ENCODE measurements around the gene FN3K.

Gene FN3K

DNA sequence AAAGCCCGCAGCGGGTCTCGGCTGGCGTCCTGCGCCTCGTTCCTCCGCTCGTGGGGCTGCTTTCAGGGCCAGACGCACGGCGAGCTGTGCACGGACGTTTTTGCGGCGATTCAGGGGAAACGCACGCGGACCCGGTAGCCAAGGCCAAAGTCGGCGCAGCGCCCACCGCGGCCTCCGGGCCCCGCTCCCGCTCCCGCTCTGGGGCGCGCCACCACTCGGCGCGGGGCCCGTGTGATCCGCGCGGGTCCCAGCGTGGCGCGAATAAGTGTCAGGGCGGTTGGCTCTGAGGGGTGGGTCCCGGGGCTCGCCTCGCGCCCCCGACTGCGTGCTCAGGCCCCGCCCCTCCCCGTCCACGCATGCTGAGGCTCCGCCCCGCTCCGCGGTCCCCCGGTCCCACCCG lies 15.8 kb downstream of the FN3K start:
- TF ChIP-seq, protein P1, sequence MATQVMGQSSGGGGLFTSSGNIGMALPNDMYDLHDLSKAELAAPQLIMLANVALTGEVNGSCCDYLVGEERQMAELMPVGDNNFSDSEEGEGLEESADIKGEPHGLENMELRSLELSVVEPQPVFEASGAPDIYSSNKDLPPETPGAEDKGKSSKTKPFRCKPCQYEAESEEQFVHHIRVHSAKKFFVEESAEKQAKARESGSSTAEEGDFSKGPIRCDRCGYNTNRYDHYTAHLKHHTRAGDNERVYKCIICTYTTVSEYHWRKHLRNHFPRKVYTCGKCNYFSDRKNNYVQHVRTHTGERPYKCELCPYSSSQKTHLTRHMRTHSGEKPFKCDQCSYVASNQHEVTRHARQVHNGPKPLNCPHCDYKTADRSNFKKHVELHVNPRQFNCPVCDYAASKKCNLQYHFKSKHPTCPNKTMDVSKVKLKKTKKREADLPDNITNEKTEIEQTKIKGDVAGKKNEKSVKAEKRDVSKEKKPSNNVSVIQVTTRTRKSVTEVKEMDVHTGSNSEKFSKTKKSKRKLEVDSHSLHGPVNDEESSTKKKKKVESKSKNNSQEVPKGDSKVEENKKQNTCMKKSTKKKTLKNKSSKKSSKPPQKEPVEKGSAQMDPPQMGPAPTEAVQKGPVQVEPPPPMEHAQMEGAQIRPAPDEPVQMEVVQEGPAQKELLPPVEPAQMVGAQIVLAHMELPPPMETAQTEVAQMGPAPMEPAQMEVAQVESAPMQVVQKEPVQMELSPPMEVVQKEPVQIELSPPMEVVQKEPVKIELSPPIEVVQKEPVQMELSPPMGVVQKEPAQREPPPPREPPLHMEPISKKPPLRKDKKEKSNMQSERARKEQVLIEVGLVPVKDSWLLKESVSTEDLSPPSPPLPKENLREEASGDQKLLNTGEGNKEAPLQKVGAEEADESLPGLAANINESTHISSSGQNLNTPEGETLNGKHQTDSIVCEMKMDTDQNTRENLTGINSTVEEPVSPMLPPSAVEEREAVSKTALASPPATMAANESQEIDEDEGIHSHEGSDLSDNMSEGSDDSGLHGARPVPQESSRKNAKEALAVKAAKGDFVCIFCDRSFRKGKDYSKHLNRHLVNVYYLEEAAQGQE (IDR thresholded peaks at IDR 0.05; ENCODE audit: insufficient read depth in 1 of 2, low read depth in 2 of 2, low read length in 2 of 2) = no peak

GRCh38 chr17:82751571-82752370 lies 16.4 kb downstream of the FN3K start, which contains the start of gene TBCD:
TBCD (plus strand) TSS chr17:82752065; CDS start chr17:82752194, 129 bp downstream.
- TF ChIP-seq TAF1 (IDR thresholded peaks at IDR 0.05; ENCODE audit: borderline replicate concordance, insufficient read depth, low read length) (peak; percentile 66; the same call in 1 of the 2 replicates), FOXP2 (optimal IDR thresholded peaks at IDR 0.05; ENCODE audit: borderline replicate concordance, extremely low read depth, extremely low read length, insufficient read depth) (peak; percentile 93), SIN3A (IDR thresholded peaks at IDR 0.05; ENCODE audit: borderline replicate concordance, insufficient read depth, low read length) (peak; percentile 91; the same call in 1 of the 2 replicates), POLR2AphosphoS5 (IDR thresholded peaks at IDR 0.05; ENCODE audit: low read depth, low read length) (peak; percentile 43)
- TF ChIP-seq, protein P1 (IDR thresholded peaks at IDR 0.05; ENCODE audit: insufficient read depth in 1 of 2, low read depth in 2 of 2, low read length in 2 of 2) = no peak

DNA sequence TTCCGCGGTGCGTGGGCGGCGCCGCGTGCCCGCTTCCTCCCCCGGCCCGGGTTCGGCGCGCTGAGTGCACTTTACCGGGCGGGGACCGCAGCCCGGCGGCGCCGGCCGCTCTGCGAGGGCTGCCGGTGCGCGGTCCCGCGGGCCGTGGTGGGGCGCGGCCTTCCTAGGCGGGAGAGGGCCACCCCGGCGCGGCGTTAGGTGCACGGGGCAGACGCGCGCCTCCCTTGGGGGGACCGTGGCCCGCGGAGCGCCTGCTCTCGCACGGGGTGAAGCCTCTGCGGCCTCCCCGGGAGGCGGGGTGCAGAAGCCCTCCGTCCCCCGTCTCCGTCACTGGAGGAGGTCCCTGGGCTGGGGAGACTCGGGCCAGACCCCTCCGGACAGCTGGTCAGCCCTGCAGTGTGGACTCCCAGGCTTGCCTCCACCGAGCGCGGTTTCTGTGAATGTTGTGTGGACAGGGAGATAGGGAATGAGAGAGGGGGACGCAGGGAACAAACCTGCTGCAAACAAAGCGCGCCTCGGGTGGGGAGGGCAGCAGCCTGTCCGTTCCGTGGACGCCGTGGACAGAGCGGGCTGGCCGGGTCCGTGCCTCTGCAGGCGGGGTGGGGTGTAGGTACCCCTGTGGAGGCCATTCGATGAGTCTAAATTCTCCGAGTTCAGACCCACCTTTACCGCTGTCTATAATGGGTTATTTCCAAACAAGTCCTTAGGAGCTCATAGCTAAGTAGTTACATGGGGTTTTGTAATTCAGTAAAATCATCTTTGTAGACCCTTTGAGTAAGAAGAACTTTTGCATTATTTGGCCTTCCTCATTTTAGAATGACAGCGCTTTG lies 17.2 kb downstream of the FN3K start:
- TF ChIP-seq SIN3A (IDR thresholded peaks at IDR 0.05; ENCODE audit: borderline replicate concordance, insufficient read depth, low read length) (no peak; the same call in 1 of the 2 replicates), POLR2AphosphoS5 (IDR thresholded peaks at IDR 0.05; ENCODE audit: low read depth, low read length) (no peak), FOXP2 (optimal IDR thresholded peaks at IDR 0.05; ENCODE audit: borderline replicate concordance, extremely low read depth, extremely low read length, insufficient read depth) (no peak), TAF1 (IDR thresholded peaks at IDR 0.05; ENCODE audit: borderline replicate concordance, insufficient read depth, low read length) (no peak; the same call in 1 of the 2 replicates)
- TF ChIP-seq, protein P1 (IDR thresholded peaks at IDR 0.05; ENCODE audit: insufficient read depth in 1 of 2, low read depth in 2 of 2, low read length in 2 of 2) = no peak

DNA sequence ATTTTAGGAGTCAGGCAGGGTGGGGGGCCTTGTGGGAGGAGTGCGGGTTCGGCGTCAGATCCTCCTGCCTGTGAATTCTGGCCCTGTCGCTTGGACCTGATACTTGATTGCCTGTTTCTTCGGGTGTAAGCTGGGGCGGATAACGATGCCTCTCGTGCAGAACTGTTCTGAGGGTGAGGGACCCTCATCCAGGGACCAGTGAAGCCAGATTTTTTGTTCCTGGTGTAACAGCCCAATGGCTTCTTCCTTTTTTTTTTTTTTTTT lies 17.7 kb downstream of the FN3K start:
- TF ChIP-seq POLR2AphosphoS5 (IDR thresholded peaks at IDR 0.05; ENCODE audit: low read depth, low read length) (no peak), TAF1 (IDR thresholded peaks at IDR 0.05; ENCODE audit: borderline replicate concordance, insufficient read depth, low read length) (no peak), FOXP2 (optimal IDR thresholded peaks at IDR 0.05; ENCODE audit: borderline replicate concordance, extremely low read depth, extremely low read length, insufficient read depth) (no peak), SIN3A (IDR thresholded peaks at IDR 0.05; ENCODE audit: borderline replicate concordance, insufficient read depth, low read length) (no peak)
- TF ChIP-seq, protein P1 (IDR thresholded peaks at IDR 0.05; ENCODE audit: insufficient read depth in 1 of 2, low read depth in 2 of 2, low read length in 2 of 2) = no peak

All from PFSK-1 (cell line).